Heart left ventricle (tissue), 13 donors: ENCODE measurements around the gene DES.
"Not testable (repeated sequence)": the region's sequence is repeated elsewhere in the genome, so short reads cannot be mapped to it uniquely, and the experiment has no call there.

Source experiments
- CTCF ChIP-seq, 12 donors: fragments of 200-600 bp; sonication (generic) in 4 of 12; IDR thresholded peaks; one replicate each; pipeline versions ENCODE4 v1.5.0 to v1.8.0; 2018 to 2022; ENCODE audit warnings: antibody characterized with exemption in 12 of 12, mild to moderate bottlenecking in 5 of 12
- POLR2A ChIP-seq, 2 donors: fragments of 450-650 bp; IDR thresholded peaks; one replicate each; pipeline ENCODE4 v1.6.1; 2017; ENCODE audit warnings: antibody characterized with exemption in 2 of 2, mild to moderate bottlenecking in 2 of 2, moderate library complexity in 2 of 2
- donor health status: ischemic (EF 13 %, LVEDD 7.1; RV severe dilation, severe dysfunction).
- donor health status: DM: no; HTN: yes; CAD: no.
- donor health status: DM: no; HTN: no; CAD: no.
- donor health status: ischemic (EF 25% LVEDD 6.9; RV normal size, moderate dysfunction).
- donor health status: ischemic (EF 25% LVEDD 5.7; RV mildly dilated, moderate dysfunction).
- donor health status: ischemic (EF 35%, LVEDD 5.7; RV mildly dilated, moderate dysfunction).
- donor health status: nonischemic (EF 11% LVEDD 7.7; RV severe dilation, severe dysfunction).
- donor health status: DM: yes; HTN: yes; CAD: no.
- donor health status: PGD.
- donor health status: ischemic (EF 29% LVEDD 5.4; RV normal size, mild dysfunction).
- donor health status: nonischemic (EF 23%, LVEDD 6.1; RV moderate dilation, normal function).

GRCh38 chr2:219395056-219395455 lies 23.1 kb upstream of the DES start:
- not testable (repeated sequence) for TF ChIP-seq CTCF, POLR2A (IDR thresholded peaks at IDR 0.05)
